Adrenal gland (tissue), 12 donors: ENCODE data around the gene NDP. TPM values are rescaled to one million over a fixed set of nuclear protein-coding genes. Genes with fewer than 3 reads are reported as not detected.

Experiments
- DNase-seq, 7 donors: peaks; one replicate each; pipeline ENCODE4 v3.0.0-alpha.2; 2019 to 2020
- H3K27ac ChIP-seq, 5 donors: fragments of 200-600 bp; sonication (generic) in 4 of 5; 1 replicate in 3 of 5; 2 replicates in 2 of 5; pipeline versions ENCODE4 v1.5.1 to v1.8.0; 2016 to 2020; ENCODE audit warnings: mild to moderate bottlenecking in 1 of 5
- H3K27me3 ChIP-seq: fragments of 200-600 bp; 2 replicates; pipeline ENCODE4 v1.8.0; 2021
- H3K36me3 ChIP-seq, 2 donors: fragments of 200-600 bp; replicated peaks in 1 of 2; 1 replicate in 1 of 2; 2 replicates in 1 of 2; pipeline versions ENCODE4 v1.5.1 to v1.8.0; 2018 to 2022
- H3K4me1 ChIP-seq, 2 donors: fragments of 200-600 bp; replicated peaks in 1 of 2; 1 replicate in 1 of 2; 2 replicates in 1 of 2; pipeline versions ENCODE4 v1.5.1 to v1.8.0; 2018 to 2021
- H3K4me3 ChIP-seq, 4 donors: fragments of 200-600 bp; sonication (generic) in 3 of 4; one replicate each; pipeline ENCODE4 v1.5.1; 2016 to 2018
- H3K9me3 ChIP-seq, 3 donors: fragments of 200-600 bp; sonication (generic) in 1 of 3; replicated peaks in 1 of 3; 1 replicate in 2 of 3; 2 replicates in 1 of 3; pipeline versions ENCODE4 v1.5.1 to v1.8.0; 2016 to 2021
- CTCF ChIP-seq, 6 experiments: fragments of 450-650 bp in 4 of 6; fragments of 200-600 bp in 2 of 6; sonication (generic) in 1 of 6; IDR thresholded peaks; 1 replicate in 5 of 6; 2 replicates in 1 of 6; pipeline versions ENCODE4 v1.5.1 to v1.8.0; 2016 to 2021; ENCODE audit warnings: antibody characterized with exemption in 6 of 6, mild to moderate bottlenecking in 2 of 6, moderate library complexity in 1 of 6
- POLR2A ChIP-seq, 2 donors: fragments of 450-650 bp; IDR thresholded peaks; one replicate each; pipeline ENCODE4 v1.6.1; 2017; ENCODE audit warnings: antibody characterized with exemption in 2 of 2, mild to moderate bottlenecking in 2 of 2, moderate library complexity in 1 of 2
- WGBS, 4 donors: extraction: QIAGEN DNeasy Blood & Tissue Kit in 2 of 4; methylation state at CpG; one replicate each; pipeline versions ENCODE4 v1.1.5 to v1.1.7; 2013 to 2017; 5-methylcytosine and 5-hydroxymethylcytosine counted together
- intact Hi-C, 2 donors: fragments of 100-400 bp; cut with DNase I; formaldehyde crosslinking; loops; one replicate each; pipeline versions ENCODE4 v1.14.1 to v1.15.0; 2022 to 2023
- polyA plus RNA-seq, 3 donors: library from polyadenylated mRNA; stranded (reverse); fragments of 200-250 nt in 2 of 3; fragments of 350-450 nt in 1 of 3; fragmentation: Illumina TruSeq in 1 of 3; extraction: RNeasy Lipid Tissue Mini Kit (QIAGEN cat#74804) in 1 of 3; gene quantifications; one replicate each; pipeline ENCODE4 v1.2.3, GENCODE V29; 2013 to 2014
- total RNA-seq, 9 donors: library from RNA; depleted of rRNA in 4 of 9; stranded (reverse); fragments of >200 nt in 4 of 9; fragments of 120-200 nt in 1 of 9; fragmentation: NEBNext Ultra II Directional in 1 of 9; extraction: Animal tissue kit (Norgen Biotek cat#: 25700) in 1 of 9; gene quantifications; one replicate each; pipeline versions ENCODE4 v1.1.0 to v1.2.4, GENCODE V29; 2013 to 2023
- donor health status: healthy with polysubstance abuse.
- donor health status: Bipolar disorder and iron deficiency.
- donor health status: DM: yes; HTN: yes; CAD: no.
- donor health status: DM: no; HTN: no; CAD: no.
- donor health status: DM: no; HTN: no; CAD: no.
- donor health status: DM: yes; HTN: yes; CAD: no.

NDP gene
- total and polyA plus RNA-seq, 12 donors = 0.07 to 4.3 (median 0.41) TPM; not detected in 4

- Histone ChIP-seq H3K9me3 (no peaks in the 10 kb centered on the region), H3K36me3 (no peaks in the 10 kb centered on the region), H3K27me3 (peaks cover 7% of the 10 kb centered on the region), H3K27ac (no peak overlapping the region), H3K4me1 (no peaks in the 10 kb centered on the region), H3K4me3 (no peak overlapping the region)
- intact Hi-C loops = no loop called here
- TF ChIP-seq CTCF (IDR thresholded peaks at IDR 0.05) (no peak), POLR2A (IDR thresholded peaks at IDR 0.05) (no peak)
- no peak for DNase-seq
- WGBS, 4 donors = 84 to 100% (median 95%) methylated on average over 1 of the region's 1 CpG
Measured at GRCh38 chrX:43909141-43909540, 64.0 kb downstream of the NDP start.

DNA sequence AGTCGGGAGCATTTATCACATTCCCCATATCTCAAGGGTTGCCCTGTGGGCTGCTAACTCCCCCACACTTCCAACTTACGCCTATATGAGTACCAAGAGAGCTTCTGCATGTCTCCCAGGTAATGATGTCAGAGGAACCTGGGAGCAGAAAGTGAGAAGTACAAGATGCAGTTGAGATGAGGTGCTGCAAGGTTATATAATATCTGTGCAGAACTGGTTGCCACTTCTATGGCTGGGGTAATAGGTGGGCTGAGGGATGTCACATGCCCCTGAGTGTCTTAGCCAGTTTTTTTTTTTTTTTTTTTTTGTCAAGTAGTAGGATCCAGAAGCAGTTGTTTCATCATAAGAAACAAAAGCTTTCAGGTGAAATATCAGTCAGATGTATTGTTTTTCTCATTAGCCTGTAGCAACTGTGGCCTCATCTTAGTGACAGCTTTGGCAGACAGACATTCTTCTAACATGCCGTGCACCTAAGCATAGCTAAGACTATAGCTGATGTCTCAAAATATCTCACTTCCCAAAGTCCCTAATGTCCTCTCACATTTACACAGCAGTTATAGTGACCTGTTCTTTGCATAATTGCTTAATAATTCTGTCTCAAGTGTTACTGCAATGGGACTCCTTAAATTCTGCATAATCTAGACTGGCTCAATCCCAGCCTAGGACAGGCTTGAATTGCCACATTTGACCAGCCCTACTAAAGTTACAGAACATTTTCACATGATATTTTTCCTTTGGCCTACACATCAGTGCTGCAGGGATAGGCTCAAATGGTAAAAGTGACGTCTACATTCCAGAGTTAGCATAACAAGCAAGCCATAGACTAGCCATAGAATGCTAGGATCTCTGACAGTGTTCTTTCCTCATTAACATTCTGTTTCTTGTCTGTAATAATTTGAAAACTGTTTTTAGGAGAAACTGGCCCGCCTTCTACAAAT is 73.0 kb downstream of the NDP start:
- no peak for DNase-seq
- Histone ChIP-seq H3K9me3 (no peaks in the 10 kb centered on the region), H3K4me1 (no peaks in the 10 kb centered on the region), H3K36me3 (no peaks in the 10 kb centered on the region), H3K4me3 (no peak overlapping the region), H3K27me3 (peaks cover 18% of the 10 kb centered on the region), H3K27ac (no peak overlapping the region)
- 68 to 95% (median 83%) methylated on average over 3 to 5 of the region's 5 CpGs for WGBS, 4 donors
- intact Hi-C loops = no loop called here
- TF ChIP-seq POLR2A (IDR thresholded peaks at IDR 0.05) (no peak), CTCF (IDR thresholded peaks at IDR 0.05) (no peak)

Other genes starting within 250 kb of the NDP start
- gene MAOB, start 90.9 kb downstream of the NDP start, total RNA-seq = 10 to 100 TPM; 10.8 to 90.0 (median 46.6) TPM
- 10 to 100 TPM; 16.5 to 49.4 (median 27.6) TPM for gene MAOB, start 90.9 kb downstream of the NDP start, polyA plus RNA-seq